ENCODE data around the gene NFIB. TPM values are rescaled to one million over a fixed set of nuclear protein-coding genes. Genes with fewer than 3 reads are reported as not detected.

Gene NFIB
- total RNA-seq, 1 experiment from 2014 or later: 18.6 TPM

DNA sequence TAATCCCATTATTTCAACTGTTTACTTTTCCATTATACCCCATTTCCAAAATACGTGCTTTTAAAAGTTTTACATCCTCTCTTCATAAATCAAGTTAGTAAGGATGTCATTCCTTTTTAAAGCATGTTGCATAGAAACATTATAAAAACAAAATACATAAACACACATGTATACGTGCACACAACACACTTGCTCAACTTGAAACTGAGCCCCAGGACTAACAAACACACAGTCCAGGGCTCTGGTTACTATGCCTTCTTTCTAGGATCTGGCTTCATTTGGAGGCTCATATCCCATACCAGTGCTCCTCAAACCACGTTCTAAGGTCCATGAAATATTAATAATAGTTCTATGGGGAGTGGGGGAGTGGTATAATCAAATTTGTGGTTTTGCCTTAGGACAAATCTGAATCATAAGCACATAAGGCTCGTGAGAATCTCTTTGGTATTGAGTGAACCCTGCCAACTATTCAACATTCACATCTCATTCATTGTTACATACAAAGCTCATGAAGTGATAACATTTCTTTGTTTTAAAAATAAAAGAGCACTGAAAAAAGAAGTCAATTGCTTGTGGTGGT is 55.2 kb downstream of the NFIB start:
- ChIA-PET POLR2A (ENCODE audit: unreplicated experiment) (no interaction called here), CTCF (no interaction called here)
- TF ChIP-seq, protein P1, sequence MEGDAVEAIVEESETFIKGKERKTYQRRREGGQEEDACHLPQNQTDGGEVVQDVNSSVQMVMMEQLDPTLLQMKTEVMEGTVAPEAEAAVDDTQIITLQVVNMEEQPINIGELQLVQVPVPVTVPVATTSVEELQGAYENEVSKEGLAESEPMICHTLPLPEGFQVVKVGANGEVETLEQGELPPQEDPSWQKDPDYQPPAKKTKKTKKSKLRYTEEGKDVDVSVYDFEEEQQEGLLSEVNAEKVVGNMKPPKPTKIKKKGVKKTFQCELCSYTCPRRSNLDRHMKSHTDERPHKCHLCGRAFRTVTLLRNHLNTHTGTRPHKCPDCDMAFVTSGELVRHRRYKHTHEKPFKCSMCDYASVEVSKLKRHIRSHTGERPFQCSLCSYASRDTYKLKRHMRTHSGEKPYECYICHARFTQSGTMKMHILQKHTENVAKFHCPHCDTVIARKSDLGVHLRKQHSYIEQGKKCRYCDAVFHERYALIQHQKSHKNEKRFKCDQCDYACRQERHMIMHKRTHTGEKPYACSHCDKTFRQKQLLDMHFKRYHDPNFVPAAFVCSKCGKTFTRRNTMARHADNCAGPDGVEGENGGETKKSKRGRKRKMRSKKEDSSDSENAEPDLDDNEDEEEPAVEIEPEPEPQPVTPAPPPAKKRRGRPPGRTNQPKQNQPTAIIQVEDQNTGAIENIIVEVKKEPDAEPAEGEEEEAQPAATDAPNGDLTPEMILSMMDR (conservative IDR thresholded peaks at IDR 0.05; ENCODE audit: low read depth, low read length): no peak
- H3K4me2 ChIP-seq (ENCODE audit: low read length): peak overlapping the region; percentile 56
- BruUV-seq (replicated peaks): no TSS peak
- no peak overlapping the region for H2AFZ ChIP-seq (ENCODE audit: low read length)
- H3K27ac ChIP-seq (ENCODE audit: low read length): peak overlapping the region; percentile 85
- no peaks in the 10 kb centered on the region for H4K20me1 ChIP-seq (ENCODE audit: low read length)
- no peaks in the 10 kb centered on the region for H3K27me3 ChIP-seq (ENCODE audit: low read length)
- peak overlapping the region; percentile 33; the same call in 1 of the 2 replicates for H3K9ac ChIP-seq (ENCODE audit: low read length)
- no peaks in the 10 kb centered on the region for H3K36me3 ChIP-seq (ENCODE audit: low read depth, low read length)
- H3F3A ChIP-seq (ENCODE audit: low read length, unreplicated experiment): no peaks in the 10 kb centered on the region
- peaks cover 33% of the 10 kb centered on the region for H3K4me1 ChIP-seq (ENCODE audit: insufficient read depth, low read length)
- no peaks in the 10 kb centered on the region for H3K9me2 ChIP-seq (replicated peaks; ENCODE audit: low read length)
- intact Hi-C loops (cut with micrococcal nuclease): no loop called here
- H3K9me3 ChIP-seq (ENCODE audit: low read length): no peaks in the 10 kb centered on the region
- DNase-seq (peak; percentile 76), ATAC-seq (peak; percentile 55)
- no peak overlapping the region for H3K4me3 ChIP-seq (ENCODE audit: low read length)
- peaks cover 58% of the 10 kb centered on the region for H3K79me2 ChIP-seq (ENCODE audit: low read length)

DNA sequence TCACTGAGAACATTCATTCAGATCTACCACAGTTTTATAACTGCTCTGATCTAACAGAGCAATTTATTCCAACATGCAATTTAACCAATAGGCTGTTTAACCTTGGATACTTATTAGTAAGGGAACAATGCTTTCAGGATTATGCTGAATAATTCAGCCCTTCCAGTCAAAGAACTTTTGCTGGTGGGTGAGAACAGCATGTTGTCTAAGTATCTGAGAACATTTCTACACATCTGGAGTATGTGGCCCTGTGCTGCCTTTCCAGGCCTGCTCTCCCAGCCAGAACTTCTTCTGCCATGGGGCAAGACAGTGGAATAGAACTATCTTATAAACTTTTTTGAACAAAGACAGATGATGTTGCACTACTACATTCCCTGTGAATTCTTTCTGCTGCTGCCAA is 55.8 kb downstream of the NFIB start:
- DNase-seq (no peak), ATAC-seq (peak; percentile 49; the same call in 1 of the 2 replicates)
- Histone ChIP-seq H3K4me1 (ENCODE audit: insufficient read depth, low read length) (peaks cover 36% of the 10 kb centered on the region), H3K27me3 (ENCODE audit: low read length) (no peaks in the 10 kb centered on the region), H3K9me2 (replicated peaks; ENCODE audit: low read length) (no peaks in the 10 kb centered on the region), H4K20me1 (ENCODE audit: low read length) (no peaks in the 10 kb centered on the region), H3F3A (ENCODE audit: low read length, unreplicated experiment) (no peaks in the 10 kb centered on the region), H3K9me3 (ENCODE audit: low read length) (no peaks in the 10 kb centered on the region), H3K4me3 (ENCODE audit: low read length) (no peak overlapping the region), H3K79me2 (ENCODE audit: low read length) (peaks cover 63% of the 10 kb centered on the region), H2AFZ (ENCODE audit: low read length) (no peak overlapping the region), H3K4me2 (ENCODE audit: low read length) (peak overlapping the region; percentile 56), H3K36me3 (ENCODE audit: low read depth, low read length) (no peaks in the 10 kb centered on the region), H3K27ac (ENCODE audit: low read length) (peak overlapping the region; percentile 85), H3K9ac (ENCODE audit: low read length) (peak overlapping the region; percentile 33; the same call in 1 of the 2 replicates)
- POLR2A ChIA-PET (ENCODE audit: unreplicated experiment): no interaction called here
- no peak for TF ChIP-seq EZH2 (IDR thresholded peaks at IDR 0.05; ENCODE audit: low read length, unreplicated experiment)
- CTCF ChIA-PET: no interaction called here
- intact Hi-C loops (cut with micrococcal nuclease): no loop called here
- no TSS peak for BruUV-seq (replicated peaks)

DNA sequence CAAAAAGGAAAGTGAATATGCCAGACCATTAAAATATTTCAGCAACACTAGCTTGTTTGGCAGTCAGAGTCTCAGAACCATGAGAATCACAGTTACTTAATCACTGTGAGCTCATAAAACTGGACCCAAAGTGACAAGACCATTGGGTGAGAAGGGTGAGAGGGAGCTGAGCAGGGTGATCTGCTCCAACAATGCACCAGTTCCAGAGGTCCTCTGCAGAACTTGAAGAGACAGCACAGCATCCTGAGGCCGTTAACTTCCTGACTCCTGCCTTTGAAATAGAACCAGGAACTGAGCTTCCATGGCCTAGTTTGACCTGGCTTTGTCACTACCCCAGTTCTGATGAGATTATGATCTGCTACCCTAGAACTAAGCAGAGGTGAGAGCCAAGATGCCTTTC is 57.4 kb downstream of the NFIB start:
- Histone ChIP-seq H3F3A (ENCODE audit: low read length, unreplicated experiment) (no peaks in the 10 kb centered on the region), H3K9me2 (replicated peaks; ENCODE audit: low read length) (no peaks in the 10 kb centered on the region), H3K4me2 (ENCODE audit: low read length) (no peak overlapping the region), H3K4me1 (ENCODE audit: insufficient read depth, low read length) (peaks cover 51% of the 10 kb centered on the region), H3K4me3 (ENCODE audit: low read length) (no peak overlapping the region), H3K36me3 (ENCODE audit: low read depth, low read length) (no peaks in the 10 kb centered on the region), H4K20me1 (ENCODE audit: low read length) (no peaks in the 10 kb centered on the region), H3K27me3 (ENCODE audit: low read length) (no peaks in the 10 kb centered on the region), H3K9ac (ENCODE audit: low read length) (no peak overlapping the region), H3K79me2 (ENCODE audit: low read length) (peaks cover 70% of the 10 kb centered on the region), H3K9me3 (ENCODE audit: low read length) (no peaks in the 10 kb centered on the region), H2AFZ (ENCODE audit: low read length) (no peak overlapping the region), H3K27ac (ENCODE audit: low read length) (no peak overlapping the region)
- ATAC-seq: no peak
- DNase-seq: no peak
- TF ChIP-seq, protein P1 (conservative IDR thresholded peaks at IDR 0.05; ENCODE audit: low read depth, low read length): no peak
- TF ChIP-seq EZH2 (IDR thresholded peaks at IDR 0.05; ENCODE audit: low read length, unreplicated experiment): no peak
- no peak for TF ChIP-seq EZH2phosphoT487 (IDR thresholded peaks at IDR 0.05; ENCODE audit: borderline replicate concordance, low read length)
- no TSS peak for BruUV-seq (replicated peaks)
- CTCF ChIA-PET: no interaction called here
- intact Hi-C loops (cut with micrococcal nuclease): no loop called here
- POLR2A ChIA-PET (ENCODE audit: unreplicated experiment): no interaction called here

Data from PC-3 (cell line).